Measurements from ENCODE around the gene NDRG2. TPM values are rescaled to one million over a fixed set of nuclear protein-coding genes. Genes with fewer than 3 reads are reported as not detected.
"Not testable (repeated sequence)": the region's sequence is repeated elsewhere in the genome, so short reads cannot be mapped to it uniquely, and the experiment has no call there.

Gene NDRG2
- total RNA-seq, 1 experiment from 2014 or later, result 18.9 TPM

DNA sequence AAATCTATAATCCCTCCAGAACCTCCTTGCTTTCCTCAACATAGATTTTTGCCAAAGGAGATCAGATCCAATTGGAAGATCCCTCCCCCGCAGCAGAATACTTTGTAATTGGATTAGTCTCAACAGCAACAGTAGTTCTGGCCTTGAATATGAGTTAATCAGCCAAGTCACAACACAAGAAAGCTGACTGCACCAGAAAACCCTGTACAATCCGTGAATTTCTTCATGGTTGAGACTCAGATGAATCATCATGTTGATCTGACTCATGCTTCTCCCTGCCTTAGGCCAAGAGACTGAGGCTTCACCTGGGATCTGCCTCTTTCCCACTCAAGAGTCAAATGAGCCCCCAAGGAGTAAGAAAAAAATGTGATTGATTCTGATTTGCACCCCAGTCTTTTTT lies 38.0 kb downstream of the NDRG2 start:
- Histone ChIP-seq H2AFZ (ENCODE audit: low read depth, low read length, poor library complexity, severe bottlenecking) (peak overlapping the region; percentile 92), H3K4me2 (ENCODE audit: low read length) (peak overlapping the region; percentile 70), H3K27me3 (ENCODE audit: insufficient read depth, low read length) (no peaks in the 10 kb centered on the region), H3K27ac (ENCODE audit: low read depth, low read length) (peak overlapping the region; percentile 12; the same call in 1 of the 2 replicates), H3K79me2 (ENCODE audit: insufficient read depth, low read length) (peaks cover 18% of the 10 kb centered on the region), H3K9me2 (ENCODE audit: insufficient read depth) (no peaks in the 10 kb centered on the region), H3K9ac (ENCODE audit: low read length) (0 out of 2 replicates have a peak overlapping the region, but pooled peaks have one; percentile 22), H3K36me3 (ENCODE audit: control insufficient read depth in 1 of 2, insufficient read depth in 2 of 2, low read length in 2 of 2) (peaks cover 1 to 2% of the 10 kb centered on the region in 2 experiments; a peak in 3 of 4 replicates), H3K9me3 (ENCODE audit: control insufficient read depth in 1 of 2, insufficient read depth in 1 of 2, low read depth in 1 of 2, low read length in 2 of 2) (no peaks in the 10 kb centered on the region), H3K4me1 (ENCODE audit: control insufficient read depth in 1 of 2, insufficient read depth in 2 of 2, low read length in 2 of 2) (peaks cover 15 to 32% of the 10 kb centered on the region in 2 experiments), H4K20me1 (ENCODE audit: insufficient read depth) (no peaks in the 10 kb centered on the region), H3K4me3 (replicated peaks in 1 of 2; ENCODE audit: low read depth in 1 of 2, low read length in 2 of 2) (peak overlapping the region in 1 of 2 experiments; percentile 25; a peak in 1 of 4 replicates)
- TF ChIP-seq YY1 (IDR thresholded peaks at IDR 0.05; ENCODE audit: extremely low read depth, insufficient replicate concordance, low read depth, low read length), result no peak
- TF ChIP-seq FOSL1 (IDR thresholded peaks at IDR 0.05; ENCODE audit: low read depth), result peak; percentile 83
- TF ChIP-seq SRF (IDR thresholded peaks at IDR 0.05; ENCODE audit: low read depth), result no peak
- no peak for TF ChIP-seq ZFX (IDR thresholded peaks at IDR 0.05)
- TF ChIP-seq POLR2AphosphoS5 (IDR thresholded peaks at IDR 0.05; ENCODE audit: low read depth, low read length), result no peak
- TF ChIP-seq ZBTB33 (IDR thresholded peaks at IDR 0.05; ENCODE audit: extremely low read depth, insufficient replicate concordance, low read length), result no peak
- TF ChIP-seq, protein P1, sequence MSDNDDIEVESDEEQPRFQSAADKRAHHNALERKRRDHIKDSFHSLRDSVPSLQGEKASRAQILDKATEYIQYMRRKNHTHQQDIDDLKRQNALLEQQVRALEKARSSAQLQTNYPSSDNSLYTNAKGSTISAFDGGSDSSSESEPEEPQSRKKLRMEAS (IDR thresholded peaks at IDR 0.05), result no peak
- TF ChIP-seq SP1 (IDR thresholded peaks at IDR 0.05; ENCODE audit: low read depth), result peak; percentile 35; the same call in 1 of the 2 replicates
- no peak for TF ChIP-seq RAD21 (IDR thresholded peaks at IDR 0.05; ENCODE audit: low read depth)
- TF ChIP-seq ATF3 (IDR thresholded peaks at IDR 0.05), result no peak
- no peak for TF ChIP-seq POLR2A (IDR thresholded peaks at IDR 0.05; ENCODE audit: borderline replicate concordance, extremely low read depth, insufficient read depth, insufficient read length)
- TF ChIP-seq JUND (IDR thresholded peaks at IDR 0.05), result peak; percentile 81
- intact Hi-C loops (cut with micrococcal nuclease), result loop anchor here (5.0 kb wide), 1 partner anchor 305 kb away; the partner anchor contains the start of gene RNASE4
- ChIA-PET RAD21 (ENCODE audit: low non-redundant PET in 1 of 2, low total read pairs in 2 of 2, uncharacterized antibody in 2 of 2, unreplicated experiment in 2 of 2) (no interaction called here), POLR2A (no interaction called here), CTCF (interaction anchor here (1.4 to 1.5 kb wide), 2 partner anchors 12 to 16 kb away, joined by 4 to 6 read pairs; no protein-coding TSS in a partner anchor)
- no peak for ATAC-seq
- BruUV-seq (replicated peaks), result no TSS peak
- peak; percentile 48 for DNase-seq (ENCODE audit: low read depth, low spot score)

GRCh38 chr14:20985650-20986049 lies 39.2 kb downstream of the NDRG2 start:
- H2AFZ ChIP-seq (ENCODE audit: low read depth, low read length, poor library complexity, severe bottlenecking); H3K9me2 ChIP-seq (ENCODE audit: insufficient read depth); H3K27me3 ChIP-seq (ENCODE audit: insufficient read depth, low read length); ATAC-seq; BruUV-seq (replicated peaks); POLR2A ChIA-PET; H3K27ac ChIP-seq (ENCODE audit: low read depth, low read length); H3K9ac ChIP-seq (ENCODE audit: low read length); H3K4me3 ChIP-seq (replicated peaks in 1 of 2; ENCODE audit: low read depth in 1 of 2, low read length in 2 of 2); H4K20me1 ChIP-seq (ENCODE audit: insufficient read depth); H3K36me3 ChIP-seq (ENCODE audit: control insufficient read depth in 1 of 2, insufficient read depth in 2 of 2, low read length in 2 of 2); H3K9me3 ChIP-seq (ENCODE audit: control insufficient read depth in 1 of 2, insufficient read depth in 1 of 2, low read depth in 1 of 2, low read length in 2 of 2); DNase-seq (ENCODE audit: low read depth, low spot score); H3K79me2 ChIP-seq (ENCODE audit: insufficient read depth, low read length); H3K4me2 ChIP-seq (ENCODE audit: low read length): not testable (repeated sequence)
- intact Hi-C loops (cut with micrococcal nuclease), result loop anchor here (5.0 kb wide), 1 partner anchor 303 kb away; the partner anchor contains the start of gene RNASE4
- RAD21 ChIA-PET (ENCODE audit: low non-redundant PET in 1 of 2, low total read pairs in 2 of 2, uncharacterized antibody in 2 of 2, unreplicated experiment in 2 of 2), result interaction anchor here in 1 of 2 experiments (0.6 kb wide), 1 partner anchor 37 kb away, joined by 3 read pairs; no protein-coding TSS in a partner anchor
- CTCF ChIA-PET, result interaction anchor here (1.4 kb wide), 1 partner anchor 11 kb away, joined by 4 read pairs; no protein-coding TSS in a partner anchor
- H3K4me1 ChIP-seq (ENCODE audit: control insufficient read depth in 1 of 2, insufficient read depth in 2 of 2, low read length in 2 of 2), result peaks cover 11 to 25% of the 10 kb centered on the region in 2 experiments

All from HCT116 (cell line).